ENCODE results near the gene SPINDOC. TPM values are rescaled to one million over a fixed set of nuclear protein-coding genes. Genes with fewer than 3 reads are reported as not detected.

Gene SPINDOC
- polyA plus RNA-seq, 1 of the 3 experiments (the other 2 are of a cell fraction): 45.0 TPM

DNA sequence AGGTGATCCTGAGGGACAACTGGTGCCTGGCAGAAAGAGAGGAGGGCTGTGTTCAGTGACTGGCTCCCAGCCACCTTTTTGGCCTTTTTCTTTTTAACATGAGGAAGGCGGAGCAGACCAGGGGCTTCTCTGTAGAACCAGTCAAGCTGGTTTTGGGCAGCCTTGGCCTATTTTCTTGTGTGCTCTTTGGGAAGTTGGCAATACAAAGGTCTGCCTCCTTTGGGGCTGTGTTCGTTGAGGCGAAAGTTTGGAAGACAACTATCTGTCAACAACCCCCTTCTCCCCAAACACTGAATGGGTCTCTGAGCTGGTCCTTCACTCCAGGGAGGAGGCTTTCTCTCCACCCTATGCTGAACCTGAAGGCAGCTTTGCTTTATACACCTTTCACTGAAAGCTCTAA lies 34.1 kb downstream of the SPINDOC start:
- no peaks in the 10 kb centered on the region for H3K9me3 ChIP-seq
- peaks cover 12 to 14% of the 10 kb centered on the region in 2 experiments for H3K36me3 ChIP-seq (replicated peaks in 1 of 2; ENCODE audit: control insufficient read depth in 1 of 2, insufficient read depth in 2 of 2, low read length in 1 of 2)
- 94% methylated on average over 3 of the region's 3 CpGs for WGBS (ENCODE audit: low lambda C conversion rate)
- no peak for DNase-seq
- no peak overlapping the region for H3K9ac ChIP-seq
- H3K9me2 ChIP-seq: no peaks in the 10 kb centered on the region
- no peak overlapping the region for H2AFZ ChIP-seq (ENCODE audit: low read depth)
- H3K79me2 ChIP-seq (ENCODE audit: insufficient read depth): peaks cover 97% of the 10 kb centered on the region
- H3F3A ChIP-seq (replicated peaks; ENCODE audit: insufficient read depth): peaks cover 25% of the 10 kb centered on the region
- POLR2A ChIA-PET: no interaction called here
- no peak overlapping the region for H3K4me2 ChIP-seq
- peaks cover 87% of the 10 kb centered on the region for H4K20me1 ChIP-seq (ENCODE audit: insufficient read depth)
- no peaks in the 10 kb centered on the region for H3K27me3 ChIP-seq (ENCODE audit: insufficient read depth)
- CTCF ChIA-PET: interaction anchor here (0.6 to 1.3 kb wide), 5 partner anchors 8 to 59 kb away, joined by 3 to 5 read pairs (median 3); partner anchors contain the start of gene MARK2
- H3K4me3 ChIP-seq (ENCODE audit: low read depth in 2 of 2, low read length in 1 of 2): no peak overlapping the region
- TF ChIP-seq POLR2AphosphoS5 (IDR thresholded peaks at IDR 0.05; ENCODE audit: low read depth, low read length) (no peak), MAX (IDR thresholded peaks at IDR 0.05; ENCODE audit: low read depth) (no peak), RAD21 (IDR thresholded peaks at IDR 0.05; ENCODE audit: low read length) (no peak), FOXM1 (IDR thresholded peaks at IDR 0.05; ENCODE audit: low read depth) (no peak), FOSL2 (IDR thresholded peaks at IDR 0.05; ENCODE audit: borderline replicate concordance, low read depth) (no peak), YY1 (IDR thresholded peaks at IDR 0.05; ENCODE audit: low read depth) (no peak), GATA2 (CRISPR knock-in tag; IDR thresholded peaks at IDR 0.05) (no peak), MXI1 (IDR thresholded peaks at IDR 0.05; ENCODE audit: low read depth, low read length) (no peak), TAF1 (IDR thresholded peaks at IDR 0.05; ENCODE audit: borderline replicate concordance, low read depth, low read length) (no peak), EP300 (IDR thresholded peaks at IDR 0.05; ENCODE audit: borderline replicate concordance in 1 of 2, low read depth in 1 of 2, low read length in 1 of 2) (no peak), RFX5 (IDR thresholded peaks at IDR 0.05; ENCODE audit: low read length) (no peak), IRF3 (IDR thresholded peaks at IDR 0.05; ENCODE audit: low read depth, low read length) (no peak), ELF1 (IDR thresholded peaks at IDR 0.05) (no peak), SMC3 (IDR thresholded peaks at IDR 0.05; ENCODE audit: low read depth, low read length) (no peak), CHD2 (IDR thresholded peaks at IDR 0.05; ENCODE audit: low read length, partially characterized antibody) (no peak), NRF1 (IDR thresholded peaks at IDR 0.05; ENCODE audit: low read depth, low read length) (no peak), RXRA (IDR thresholded peaks at IDR 0.05; ENCODE audit: borderline replicate concordance, low read depth) (no peak), SIN3A (IDR thresholded peaks at IDR 0.05; ENCODE audit: borderline replicate concordance, low read depth, low read length) (no peak), EZH2phosphoT487 (IDR thresholded peaks at IDR 0.05; ENCODE audit: borderline replicate concordance, low read depth) (no peak)
- TF ChIP-seq, protein P1, sequence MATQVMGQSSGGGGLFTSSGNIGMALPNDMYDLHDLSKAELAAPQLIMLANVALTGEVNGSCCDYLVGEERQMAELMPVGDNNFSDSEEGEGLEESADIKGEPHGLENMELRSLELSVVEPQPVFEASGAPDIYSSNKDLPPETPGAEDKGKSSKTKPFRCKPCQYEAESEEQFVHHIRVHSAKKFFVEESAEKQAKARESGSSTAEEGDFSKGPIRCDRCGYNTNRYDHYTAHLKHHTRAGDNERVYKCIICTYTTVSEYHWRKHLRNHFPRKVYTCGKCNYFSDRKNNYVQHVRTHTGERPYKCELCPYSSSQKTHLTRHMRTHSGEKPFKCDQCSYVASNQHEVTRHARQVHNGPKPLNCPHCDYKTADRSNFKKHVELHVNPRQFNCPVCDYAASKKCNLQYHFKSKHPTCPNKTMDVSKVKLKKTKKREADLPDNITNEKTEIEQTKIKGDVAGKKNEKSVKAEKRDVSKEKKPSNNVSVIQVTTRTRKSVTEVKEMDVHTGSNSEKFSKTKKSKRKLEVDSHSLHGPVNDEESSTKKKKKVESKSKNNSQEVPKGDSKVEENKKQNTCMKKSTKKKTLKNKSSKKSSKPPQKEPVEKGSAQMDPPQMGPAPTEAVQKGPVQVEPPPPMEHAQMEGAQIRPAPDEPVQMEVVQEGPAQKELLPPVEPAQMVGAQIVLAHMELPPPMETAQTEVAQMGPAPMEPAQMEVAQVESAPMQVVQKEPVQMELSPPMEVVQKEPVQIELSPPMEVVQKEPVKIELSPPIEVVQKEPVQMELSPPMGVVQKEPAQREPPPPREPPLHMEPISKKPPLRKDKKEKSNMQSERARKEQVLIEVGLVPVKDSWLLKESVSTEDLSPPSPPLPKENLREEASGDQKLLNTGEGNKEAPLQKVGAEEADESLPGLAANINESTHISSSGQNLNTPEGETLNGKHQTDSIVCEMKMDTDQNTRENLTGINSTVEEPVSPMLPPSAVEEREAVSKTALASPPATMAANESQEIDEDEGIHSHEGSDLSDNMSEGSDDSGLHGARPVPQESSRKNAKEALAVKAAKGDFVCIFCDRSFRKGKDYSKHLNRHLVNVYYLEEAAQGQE (IDR thresholded peaks at IDR 0.05; ENCODE audit: low read depth, low read length): no peak
- peaks cover 0 to 22% of the 10 kb centered on the region in 2 experiments; a peak in 2 of 4 replicates for H3K4me1 ChIP-seq (ENCODE audit: control insufficient read depth in 1 of 2, insufficient read depth in 2 of 2, low read depth in 1 of 2, low read length in 1 of 2)
- no peak overlapping the region for H3K27ac ChIP-seq (ENCODE audit: low read depth in 2 of 2, low read length in 1 of 2)
